ENCODE measurements around the gene LGALS3BP.

Gene LGALS3BP

GRCh38 chr17:79012563-79013134 lies 32.9 kb upstream of the LGALS3BP start:
- no peak for DNase-seq

GRCh38 chr17:79011451-79012147 lies 31.9 kb upstream of the LGALS3BP start:
- no peak for DNase-seq

- DNase-seq = no peak
Measured at GRCh38 chr17:79010304-79010646, 30.6 kb upstream of the LGALS3BP start.

- peak; percentile 75 for DNase-seq
Measured at GRCh38 chr17:79009397-79010303, 29.9 kb upstream of the LGALS3BP start, which contains the start of gene CANT1. Gene CANT1, minus strand, starts transcription at chr17:79009764. Its CDS starts 12,142 bp downstream, at chr17:78997622.

- DNase-seq = no peak
Measured at GRCh38 chr17:79008666-79009387, 29.1 kb upstream of the LGALS3BP start.

- DNase-seq = no peak
Measured at GRCh38 chr17:79007504-79008381, 28.0 kb upstream of the LGALS3BP start.

GRCh38 chr17:79006794-79007503 lies 27.2 kb upstream of the LGALS3BP start:
- DNase-seq = no peak

- DNase-seq = no peak
Measured at GRCh38 chr17:79006046-79006445, 26.3 kb upstream of the LGALS3BP start.

GRCh38 chr17:79005063-79005861 lies 25.5 kb upstream of the LGALS3BP start:
- no peak for DNase-seq

GRCh38 chr17:79003661-79004411 lies 24.1 kb upstream of the LGALS3BP start:
- no peak for DNase-seq

GRCh38 chr17:79002796-79003593 lies 23.3 kb upstream of the LGALS3BP start:
- DNase-seq = no peak

GRCh38 chr17:79002291-79002690 lies 22.6 kb upstream of the LGALS3BP start:
- DNase-seq = no peak

- no peak for DNase-seq
Measured at GRCh38 chr17:79001190-79002020, 21.7 kb upstream of the LGALS3BP start.

- DNase-seq = no peak
Measured at GRCh38 chr17:79000396-79001189, 20.9 kb upstream of the LGALS3BP start.

GRCh38 chr17:78999947-79000395 lies 20.2 kb upstream of the LGALS3BP start:
- DNase-seq = no peak

- DNase-seq = no peak
Measured at GRCh38 chr17:78999056-78999768, 19.5 kb upstream of the LGALS3BP start.

All from NCI-H446 treated with DMSO at 0.1 percent for 48 hours (cell line).